Measurements from ENCODE around the gene CSMD2. TPM values are rescaled to one million over a fixed set of nuclear protein-coding genes. Genes with fewer than 3 reads are reported as not detected.
A peak's percentile ranks its signal among the peaks of the same experiment; 100 is the strongest.

The CSMD2 gene
- total RNA-seq = not detected
- polyA plus RNA-seq = under 1 TPM in 1 of 2 donors, not detected in 1; 0.02 TPM
- total RNA-seq = not detected

DNA sequence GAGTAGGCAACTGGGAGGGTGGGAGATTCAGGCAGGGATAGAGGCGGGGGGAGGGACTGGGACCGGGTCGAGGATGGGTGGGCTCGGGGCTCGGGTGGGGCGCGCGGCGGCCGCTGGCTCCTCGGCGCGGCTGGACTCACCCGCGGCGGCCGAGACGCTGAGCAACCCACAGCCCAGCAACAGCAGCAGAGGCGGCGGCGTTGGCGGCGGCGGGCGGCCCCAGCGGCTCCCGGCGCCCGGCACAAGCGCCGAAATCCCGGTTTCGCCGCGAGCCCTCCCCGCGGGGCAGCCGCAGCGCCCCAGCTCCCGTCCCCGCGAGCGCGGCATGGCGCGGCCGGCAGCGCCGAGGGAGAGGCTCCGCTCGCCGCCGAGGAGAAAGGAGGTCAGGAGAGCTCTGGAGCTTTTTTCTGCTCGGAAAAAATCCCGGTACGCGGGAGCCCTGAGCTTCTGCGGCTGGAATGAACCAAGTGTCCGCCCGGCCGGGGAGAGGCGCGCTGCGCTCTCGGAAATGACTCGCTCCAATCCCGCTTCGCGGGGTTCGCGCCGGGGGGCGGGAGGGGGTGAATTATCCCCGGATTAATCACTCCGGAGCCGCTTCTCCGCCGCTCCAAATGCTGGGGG is at the start of gene CSMD2:
Gene CSMD2, minus strand, starts transcription at position 460 of the 621 bp plus-strand sequence. Its CDS starts 133 bp downstream, at position 327.
- POLR2A ChIA-PET = no interaction called here
- no peaks in the 10 kb centered on the region for H3K9me3 ChIP-seq (ENCODE audit: control insufficient read depth in 2 of 3, low read length in 3 of 3)
- H3K27ac ChIP-seq (ENCODE audit: low read depth, low read length) = no peak within 1 kb of the TSS
- Mint-ChIP-seq H3K36me3 (peaks cover 0 to 6% (median 3%) of the 10 kb centered on the region in 5 donors), H3K27ac (peak within 1 kb of the TSS in 1 of 9 donors; percentile 0), H3K27me3 (peaks cover 56 to 82% (median 71%) of the 10 kb centered on the region in 5 donors), H3K4me3 (peak within 1 kb of the TSS in 9 of 10 donors; percentile 9 to 75 (median 58)), H3K9me3 (peaks cover 0 to 5% (median 0%) of the 10 kb centered on the region in 11 donors), H3K4me1 (peaks cover 0 to 18% (median 14%) of the 10 kb centered on the region in 7 donors)
- no peak for ATAC-seq
- CTCF ChIA-PET = no interaction called here
- intact Hi-C loops (cut with micrococcal nuclease) = no loop called here
- H3K36me3 ChIP-seq (ENCODE audit: control insufficient read depth in 2 of 3, insufficient read depth in 3 of 3, low read length in 3 of 3) = no peaks in the 10 kb centered on the region
- no peaks in the 10 kb centered on the region for H3K27me3 ChIP-seq (ENCODE audit: control insufficient read depth in 2 of 2, insufficient read depth in 2 of 2, low read length in 2 of 2)
- no peaks in the 10 kb centered on the region for H3K4me1 ChIP-seq (ENCODE audit: control insufficient read depth in 2 of 2, insufficient read depth in 2 of 2, low read length in 2 of 2)
- no peak within 1 kb of the TSS for H3K4me3 ChIP-seq (ENCODE audit: low read length)
- DNase-seq = no peak

DNA sequence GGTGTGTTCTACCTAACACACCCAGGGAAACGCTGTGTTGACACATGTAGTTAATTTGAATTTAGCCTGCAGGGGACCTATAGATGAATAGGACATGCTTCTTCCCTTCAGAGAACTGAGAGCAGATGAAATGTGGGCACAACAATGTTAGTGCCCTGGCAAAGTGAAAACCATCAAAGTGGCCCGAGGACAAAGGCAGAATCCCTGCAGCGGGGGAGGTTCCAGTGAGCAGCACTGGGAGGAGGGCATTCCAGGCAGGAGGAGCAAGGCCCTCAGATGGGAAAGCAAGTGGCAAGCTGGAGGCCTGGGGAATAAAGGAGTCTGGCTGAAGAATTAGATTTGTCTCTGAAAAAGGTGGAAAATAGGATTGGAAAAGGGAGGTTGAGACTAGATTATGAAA is 48.9 kb upstream of the CSMD2 start:
- intact Hi-C loops (cut with micrococcal nuclease) = no loop called here
- H3K4me1 ChIP-seq (ENCODE audit: control insufficient read depth in 2 of 2, insufficient read depth in 2 of 2, low read length in 2 of 2) = no peaks in the 10 kb centered on the region
- no peaks in the 10 kb centered on the region for H3K9me3 ChIP-seq (ENCODE audit: control insufficient read depth in 2 of 3, low read length in 3 of 3)
- H3K36me3 ChIP-seq (ENCODE audit: control insufficient read depth in 2 of 3, insufficient read depth in 3 of 3, low read length in 3 of 3) = no peaks in the 10 kb centered on the region
- DNase-seq (no peak), ATAC-seq (no peak)
- H3K27ac ChIP-seq (ENCODE audit: low read depth, low read length) = no peak overlapping the region
- no peak overlapping the region for H3K4me3 ChIP-seq (ENCODE audit: low read length)
- H3K4me3 Mint-ChIP-seq = no peak overlapping the region
- ChIA-PET POLR2A (no interaction called here), CTCF (no interaction called here)
- no peaks in the 10 kb centered on the region for H3K36me3 Mint-ChIP-seq
- H3K4me1 Mint-ChIP-seq = no peaks in the 10 kb centered on the region
- H3K27me3 ChIP-seq (ENCODE audit: control insufficient read depth in 2 of 2, insufficient read depth in 2 of 2, low read length in 2 of 2) = no peaks in the 10 kb centered on the region
- H3K27ac Mint-ChIP-seq = no peak overlapping the region
- H3K9me3 Mint-ChIP-seq = no peaks in the 10 kb centered on the region
- H3K27me3 Mint-ChIP-seq = peaks cover 0 to 16% (median 8%) of the 10 kb centered on the region in 5 donors

DNA sequence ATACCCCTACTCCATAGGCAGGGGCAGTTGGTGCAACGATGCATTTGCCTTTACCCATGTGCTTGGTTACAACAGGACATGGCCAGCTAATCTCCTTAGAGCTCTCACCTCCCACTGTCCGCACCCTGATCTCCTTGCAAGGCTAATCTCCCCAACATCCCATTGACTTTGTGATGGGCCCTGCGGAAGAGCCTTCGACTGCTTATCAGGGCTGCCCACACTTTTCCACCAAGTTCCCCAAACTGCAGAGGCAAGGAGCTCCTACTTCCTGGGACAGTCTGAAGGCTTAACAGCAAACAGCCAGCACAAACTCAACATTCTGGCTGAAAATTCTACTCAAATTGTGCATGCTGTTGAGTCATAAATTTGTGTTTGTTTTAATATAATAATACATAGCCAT is 47.6 kb upstream of the CSMD2 start:
- H3K27ac ChIP-seq (ENCODE audit: low read depth, low read length) = no peak overlapping the region
- ATAC-seq = no peak
- H3K9me3 ChIP-seq (ENCODE audit: control insufficient read depth in 2 of 3, low read length in 3 of 3) = no peaks in the 10 kb centered on the region
- POLR2A ChIA-PET = no interaction called here
- no peaks in the 10 kb centered on the region for H3K9me3 Mint-ChIP-seq
- peaks cover 0 to 11% (median 7%) of the 10 kb centered on the region in 5 donors for H3K27me3 Mint-ChIP-seq
- H3K36me3 ChIP-seq (ENCODE audit: control insufficient read depth in 2 of 3, insufficient read depth in 3 of 3, low read length in 3 of 3) = no peaks in the 10 kb centered on the region
- no peak for DNase-seq
- intact Hi-C loops (cut with micrococcal nuclease) = no loop called here
- H3K27ac Mint-ChIP-seq = no peak overlapping the region
- no peaks in the 10 kb centered on the region for H3K36me3 Mint-ChIP-seq
- no peaks in the 10 kb centered on the region for H3K4me1 ChIP-seq (ENCODE audit: control insufficient read depth in 2 of 2, insufficient read depth in 2 of 2, low read length in 2 of 2)
- CTCF ChIA-PET = no interaction called here
- no peaks in the 10 kb centered on the region for H3K27me3 ChIP-seq (ENCODE audit: control insufficient read depth in 2 of 2, insufficient read depth in 2 of 2, low read length in 2 of 2)
- no peak overlapping the region for H3K4me3 ChIP-seq (ENCODE audit: low read length)
- no peaks in the 10 kb centered on the region for H3K4me1 Mint-ChIP-seq
- no peak overlapping the region for H3K4me3 Mint-ChIP-seq

DNA sequence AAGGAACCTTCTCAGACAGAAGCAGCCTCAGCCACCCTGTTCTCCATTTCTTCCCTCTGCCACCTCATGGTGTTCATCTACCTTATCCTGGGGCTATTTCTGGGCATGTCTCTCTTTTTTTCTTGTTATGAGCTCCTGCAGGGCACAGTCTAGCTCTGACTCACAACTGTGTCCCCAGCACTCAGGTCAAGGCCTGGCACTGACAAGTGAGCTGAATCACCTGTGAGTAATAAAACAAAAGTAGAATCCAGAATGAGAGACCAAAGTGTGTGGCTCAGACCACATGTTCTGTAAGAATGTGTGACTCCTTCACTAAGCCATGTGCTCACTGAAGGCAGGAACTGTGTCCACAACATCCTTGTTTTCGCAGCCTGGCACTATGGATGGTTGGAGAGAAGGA is 34.9 kb upstream of the CSMD2 start:
- no peaks in the 10 kb centered on the region for H3K27me3 ChIP-seq (ENCODE audit: control insufficient read depth in 2 of 2, insufficient read depth in 2 of 2, low read length in 2 of 2)
- H3K4me3 ChIP-seq (ENCODE audit: low read length) = no peak overlapping the region
- H3K9me3 Mint-ChIP-seq = no peaks in the 10 kb centered on the region
- H3K4me3 Mint-ChIP-seq = no peak overlapping the region
- ChIA-PET CTCF (no interaction called here), POLR2A (no interaction called here)
- H3K4me1 Mint-ChIP-seq = no peaks in the 10 kb centered on the region
- H3K36me3 Mint-ChIP-seq = no peaks in the 10 kb centered on the region
- no peaks in the 10 kb centered on the region for H3K4me1 ChIP-seq (ENCODE audit: control insufficient read depth in 2 of 2, insufficient read depth in 2 of 2, low read length in 2 of 2)
- intact Hi-C loops (cut with micrococcal nuclease) = no loop called here
- H3K27me3 Mint-ChIP-seq = peaks cover 0 to 27% (median 6%) of the 10 kb centered on the region in 5 donors
- DNase-seq (no peak), ATAC-seq (no peak)
- no peaks in the 10 kb centered on the region for H3K36me3 ChIP-seq (ENCODE audit: control insufficient read depth in 2 of 3, insufficient read depth in 3 of 3, low read length in 3 of 3)
- no peaks in the 10 kb centered on the region for H3K9me3 ChIP-seq (ENCODE audit: control insufficient read depth in 2 of 3, low read length in 3 of 3)
- H3K27ac Mint-ChIP-seq = no peak overlapping the region
- H3K27ac ChIP-seq (ENCODE audit: low read depth, low read length) = no peak overlapping the region

DNA sequence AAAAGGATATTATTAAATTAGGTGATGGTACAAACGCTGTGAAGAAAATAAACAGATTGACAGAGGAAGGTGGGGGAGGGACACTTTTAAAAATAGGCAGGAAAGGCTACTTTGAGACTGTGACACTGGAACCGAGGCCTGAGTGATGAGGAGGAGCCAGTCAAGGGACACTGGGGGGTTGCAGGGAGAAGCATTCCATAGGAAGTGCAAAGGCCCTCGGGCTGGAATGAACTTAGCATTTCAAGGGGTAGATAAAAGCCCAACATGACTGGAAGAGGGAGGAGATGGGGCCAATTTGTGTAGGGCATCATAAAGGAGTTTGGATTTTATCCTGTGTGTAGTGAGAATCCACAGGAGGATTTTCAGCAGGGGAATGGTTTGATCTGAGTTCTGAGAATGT is 27.6 kb upstream of the CSMD2 start:
- Mint-ChIP-seq H3K4me3 (no peak overlapping the region), H3K9me3 (peaks cover 0 to 7% (median 0%) of the 10 kb centered on the region in 11 donors), H3K4me1 (no peaks in the 10 kb centered on the region), H3K36me3 (no peaks in the 10 kb centered on the region), H3K27ac (no peak overlapping the region), H3K27me3 (peaks cover 0 to 34% (median 30%) of the 10 kb centered on the region in 5 donors)
- DNase-seq (no peak), ATAC-seq (no peak)
- no peaks in the 10 kb centered on the region for H3K4me1 ChIP-seq (ENCODE audit: control insufficient read depth in 2 of 2, insufficient read depth in 2 of 2, low read length in 2 of 2)
- CTCF ChIA-PET = no interaction called here
- H3K4me3 ChIP-seq (ENCODE audit: low read length) = no peak overlapping the region
- H3K36me3 ChIP-seq (ENCODE audit: control insufficient read depth in 2 of 3, insufficient read depth in 3 of 3, low read length in 3 of 3) = no peaks in the 10 kb centered on the region
- H3K27me3 ChIP-seq (ENCODE audit: control insufficient read depth in 2 of 2, insufficient read depth in 2 of 2, low read length in 2 of 2) = no peaks in the 10 kb centered on the region
- H3K9me3 ChIP-seq (ENCODE audit: control insufficient read depth in 2 of 3, low read length in 3 of 3) = no peaks in the 10 kb centered on the region
- intact Hi-C loops (cut with micrococcal nuclease) = no loop called here
- H3K27ac ChIP-seq (ENCODE audit: low read depth, low read length) = no peak overlapping the region
- POLR2A ChIA-PET = no interaction called here

DNA sequence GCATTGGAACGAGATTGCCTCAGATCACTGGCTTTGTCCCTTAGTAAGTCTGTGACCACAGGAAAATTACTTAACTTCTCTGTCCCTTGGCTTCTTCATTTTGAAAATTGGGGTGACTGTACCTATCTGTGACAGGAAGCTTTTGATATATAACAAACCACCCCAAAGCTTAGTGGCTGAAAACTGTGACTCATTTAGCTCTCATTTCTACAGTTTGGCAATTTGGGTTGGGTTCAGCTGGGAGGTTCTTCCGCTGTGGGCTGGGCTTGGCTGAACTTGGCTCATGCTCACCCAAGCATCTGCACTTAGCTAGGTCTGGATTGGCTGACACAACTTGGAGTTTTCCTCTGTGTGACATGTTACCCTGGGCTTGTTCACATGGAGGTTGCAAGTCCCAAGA is 25.7 kb upstream of the CSMD2 start:
- Mint-ChIP-seq H3K4me3 (no peak overlapping the region), H3K4me1 (no peaks in the 10 kb centered on the region), H3K9me3 (peaks cover 0 to 7% (median 0%) of the 10 kb centered on the region in 11 donors), H3K36me3 (no peaks in the 10 kb centered on the region), H3K27ac (no peak overlapping the region), H3K27me3 (peaks cover 0 to 50% (median 43%) of the 10 kb centered on the region in 5 donors)
- Histone ChIP-seq H3K27ac (ENCODE audit: low read depth, low read length) (no peak overlapping the region), H3K4me3 (ENCODE audit: low read length) (no peak overlapping the region), H3K27me3 (ENCODE audit: control insufficient read depth in 2 of 2, insufficient read depth in 2 of 2, low read length in 2 of 2) (no peaks in the 10 kb centered on the region), H3K36me3 (ENCODE audit: control insufficient read depth in 2 of 3, insufficient read depth in 3 of 3, low read length in 3 of 3) (no peaks in the 10 kb centered on the region), H3K4me1 (ENCODE audit: control insufficient read depth in 2 of 2, insufficient read depth in 2 of 2, low read length in 2 of 2) (no peaks in the 10 kb centered on the region), H3K9me3 (ENCODE audit: control insufficient read depth in 2 of 3, low read length in 3 of 3) (no peaks in the 10 kb centered on the region)
- CTCF ChIA-PET = no interaction called here
- DNase-seq = no peak
- POLR2A ChIA-PET = no interaction called here
- no peak for ATAC-seq
- intact Hi-C loops (cut with micrococcal nuclease) = no loop called here

DNA sequence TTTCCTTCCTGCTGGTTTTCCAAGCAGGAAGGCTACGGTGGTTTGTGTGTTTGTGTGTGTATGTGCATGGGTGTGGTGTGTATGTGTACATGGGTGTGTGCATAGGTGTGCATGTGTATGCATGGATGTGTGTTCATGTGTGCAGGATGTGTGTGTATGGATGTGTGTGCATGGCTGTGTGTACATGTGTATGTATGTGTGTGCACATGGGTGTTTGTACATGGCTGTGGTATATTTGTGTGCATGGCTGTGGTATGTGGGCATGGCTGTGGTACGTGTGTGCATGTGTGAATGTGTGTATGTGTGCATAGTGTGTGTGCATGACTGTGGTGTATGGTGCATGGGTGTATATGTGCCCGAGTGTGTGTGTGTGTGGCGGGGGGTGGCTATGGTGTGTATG is 24.0 kb upstream of the CSMD2 start:
- Mint-ChIP-seq H3K27me3 (peaks cover 2 to 53% (median 46%) of the 10 kb centered on the region in 5 donors), H3K9me3 (peaks cover 0 to 7% (median 0%) of the 10 kb centered on the region in 11 donors), H3K27ac (no peak overlapping the region), H3K4me1 (no peaks in the 10 kb centered on the region), H3K4me3 (no peak overlapping the region), H3K36me3 (no peaks in the 10 kb centered on the region)
- ChIA-PET CTCF (no interaction called here), POLR2A (no interaction called here)
- Histone ChIP-seq H3K4me1 (ENCODE audit: control insufficient read depth in 2 of 2, insufficient read depth in 2 of 2, low read length in 2 of 2) (no peaks in the 10 kb centered on the region), H3K36me3 (ENCODE audit: control insufficient read depth in 2 of 3, insufficient read depth in 3 of 3, low read length in 3 of 3) (no peaks in the 10 kb centered on the region), H3K9me3 (ENCODE audit: control insufficient read depth in 2 of 3, low read length in 3 of 3) (no peaks in the 10 kb centered on the region), H3K27me3 (ENCODE audit: control insufficient read depth in 2 of 2, insufficient read depth in 2 of 2, low read length in 2 of 2) (no peaks in the 10 kb centered on the region), H3K4me3 (ENCODE audit: low read length) (no peak overlapping the region), H3K27ac (ENCODE audit: low read depth, low read length) (no peak overlapping the region)
- DNase-seq = no peak
- no peak for ATAC-seq
- intact Hi-C loops (cut with micrococcal nuclease) = no loop called here
